Nephron progenitor cell (in vitro differentiated cells): ENCODE measurements around the gene ADAM12.

Experiments used
- DNase-seq: peaks from one replicate; pipeline ENCODE4 v3.0.0; 2021
- H3K27ac Mint-ChIP-seq: 2 replicates; pipeline ENCODE4 v1.8.0; 2021; ENCODE audit warnings: mild to moderate bottlenecking, moderate library complexity, mixed read lengths
- H3K27me3 Mint-ChIP-seq: 2 replicates; pipeline ENCODE4 v1.8.0; 2021; ENCODE audit warnings: mild to moderate bottlenecking, low read depth, mixed read lengths; ENCODE audit not compliant: poor library complexity
- H3K36me3 Mint-ChIP-seq: 2 replicates; pipeline ENCODE4 v1.8.0; 2021; ENCODE audit warnings: low read depth, mixed read lengths
- H3K4me1 Mint-ChIP-seq: 2 replicates; pipeline ENCODE4 v1.8.0; 2021; ENCODE audit warnings: mixed read lengths
- H3K4me3 Mint-ChIP-seq: 2 replicates; pipeline ENCODE4 v1.8.0; 2021; ENCODE audit warnings: mild to moderate bottlenecking, moderate library complexity, mixed read lengths
- H3K9me3 Mint-ChIP-seq: 2 replicates; pipeline ENCODE4 v1.8.0; 2021; ENCODE audit warnings: mild to moderate bottlenecking, moderate library complexity, mixed read lengths
- CTCF ChIP-seq: fragments of 200-600 bp; sonication (generic); IDR thresholded peaks from 2 replicates; pipeline ENCODE4 v1.5.0; 2021; ENCODE audit warnings: antibody characterized with exemption

ADAM12 gene

GRCh38 chr10:126312167-126312566 is 76.1 kb downstream of the ADAM12 start:
- no peak overlapping the region for H3K4me3 Mint-ChIP-seq
- H3K27me3 Mint-ChIP-seq = peaks cover 3% of the 10 kb centered on the region
- H3K4me1 Mint-ChIP-seq = no peaks in the 10 kb centered on the region
- DNase-seq = no peak
- H3K27ac Mint-ChIP-seq = no peak overlapping the region
- no peaks in the 10 kb centered on the region for H3K36me3 Mint-ChIP-seq
- peaks cover 6% of the 10 kb centered on the region for H3K9me3 Mint-ChIP-seq
- no peak for TF ChIP-seq CTCF

DNA sequence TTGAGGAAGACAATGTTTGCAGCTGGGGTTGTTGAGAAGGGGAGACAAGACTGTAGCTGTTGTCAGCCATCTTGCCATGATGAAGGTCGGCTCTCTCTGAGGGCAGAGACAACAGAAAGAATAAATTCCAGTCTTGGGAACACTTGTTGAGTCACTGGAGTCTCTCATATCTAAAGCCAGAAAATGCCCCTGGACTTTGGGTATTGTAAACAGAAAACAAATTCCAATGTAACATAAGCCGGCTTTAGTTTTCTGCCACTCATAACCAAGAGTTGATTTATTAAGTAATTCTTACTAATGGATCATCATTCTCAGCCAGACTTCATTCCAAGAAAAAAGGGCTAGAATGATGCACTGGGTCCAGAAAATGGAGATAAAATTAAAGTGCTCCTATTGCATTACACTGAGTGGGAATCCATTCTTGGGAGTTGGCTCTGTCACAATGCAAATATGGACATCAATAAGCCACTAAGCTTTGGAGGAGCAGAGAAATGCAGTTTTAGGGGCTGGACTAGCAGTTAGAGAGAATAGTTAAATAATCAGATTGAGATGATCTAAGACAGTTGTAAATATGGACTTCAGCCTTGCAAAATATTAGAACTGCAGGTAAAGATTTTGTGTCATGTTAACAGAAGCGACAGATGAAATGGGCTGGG is 78.9 kb downstream of the ADAM12 start:
- Mint-ChIP-seq H3K4me3 (no peak overlapping the region), H3K4me1 (no peaks in the 10 kb centered on the region), H3K27me3 (peaks cover 3% of the 10 kb centered on the region), H3K9me3 (peaks cover 1% of the 10 kb centered on the region), H3K36me3 (no peaks in the 10 kb centered on the region), H3K27ac (no peak overlapping the region)
- no peak for DNase-seq
- no peak for TF ChIP-seq CTCF

DNA sequence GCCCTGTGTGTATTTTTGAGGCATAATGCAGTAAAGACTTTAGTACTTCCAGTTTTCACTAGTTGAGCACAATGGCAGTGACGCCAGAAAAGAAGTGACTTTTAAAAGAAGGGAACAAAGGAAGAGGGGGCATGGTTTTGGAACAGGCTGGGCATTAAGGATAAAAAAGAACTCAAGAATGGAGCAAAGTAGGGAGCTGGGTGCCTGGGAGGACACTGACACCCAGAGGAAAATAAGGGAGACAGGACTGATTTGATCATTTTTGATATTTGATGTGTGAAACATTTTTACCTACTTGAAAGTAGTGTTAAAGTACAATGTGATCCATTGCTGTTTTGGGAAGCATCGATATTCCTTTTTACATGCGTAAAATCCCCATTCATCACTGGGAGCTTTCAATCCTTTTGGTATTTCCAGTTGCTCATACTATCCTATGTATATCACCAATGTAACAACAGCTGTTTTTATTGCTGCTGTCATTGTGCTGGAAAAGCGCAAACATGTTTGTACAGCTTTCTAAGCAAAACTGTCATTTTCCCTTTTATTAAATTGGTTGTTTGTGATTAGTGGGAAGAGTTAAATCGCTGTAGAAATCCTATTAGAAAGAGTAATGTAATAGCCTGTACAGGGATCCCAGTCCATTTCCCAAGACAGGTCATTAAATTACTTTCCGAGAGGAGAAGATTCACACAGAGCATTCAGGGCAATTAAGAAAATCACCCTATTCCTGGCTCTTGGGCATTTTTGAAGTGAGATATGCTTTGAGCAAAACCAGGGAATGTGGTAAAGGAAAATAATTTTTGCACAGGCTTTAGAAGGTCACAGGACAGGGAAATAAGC is 85.2 kb downstream of the ADAM12 start:
- peaks cover 3% of the 10 kb centered on the region for H3K36me3 Mint-ChIP-seq
- H3K27ac Mint-ChIP-seq = no peak overlapping the region
- peaks cover 17% of the 10 kb centered on the region for H3K9me3 Mint-ChIP-seq
- DNase-seq = no peak
- no peak for TF ChIP-seq CTCF
- H3K4me3 Mint-ChIP-seq = no peak overlapping the region
- H3K27me3 Mint-ChIP-seq = no peaks in the 10 kb centered on the region
- peaks cover 10% of the 10 kb centered on the region for H3K4me1 Mint-ChIP-seq

DNA sequence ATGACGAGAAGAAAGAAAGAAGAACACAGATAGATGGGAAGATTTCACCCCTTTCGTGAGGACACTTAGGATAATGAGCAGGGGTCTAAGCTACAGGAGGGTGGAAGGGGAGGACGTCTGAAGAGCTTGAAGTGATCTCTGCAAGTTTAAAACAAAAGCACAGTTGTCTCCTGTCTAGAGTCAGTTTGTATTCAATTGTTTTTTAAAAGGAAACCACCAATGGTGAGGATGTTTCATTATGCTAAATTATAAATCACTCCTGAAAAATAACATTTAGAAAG is 85.9 kb downstream of the ADAM12 start:
- Mint-ChIP-seq H3K4me3 (no peak overlapping the region), H3K9me3 (peaks cover 23% of the 10 kb centered on the region), H3K36me3 (peaks cover 8% of the 10 kb centered on the region), H3K27me3 (no peaks in the 10 kb centered on the region), H3K27ac (no peak overlapping the region), H3K4me1 (peaks cover 10% of the 10 kb centered on the region)
- DNase-seq = no peak
- no peak for TF ChIP-seq CTCF

- peaks cover 8% of the 10 kb centered on the region for H3K36me3 Mint-ChIP-seq
- peaks cover 23% of the 10 kb centered on the region for H3K9me3 Mint-ChIP-seq
- peaks cover 10% of the 10 kb centered on the region for H3K4me1 Mint-ChIP-seq
- no peak for TF ChIP-seq CTCF
- no peak overlapping the region for H3K4me3 Mint-ChIP-seq
- no peak for DNase-seq
- no peak overlapping the region for H3K27ac Mint-ChIP-seq
- H3K27me3 Mint-ChIP-seq = no peaks in the 10 kb centered on the region
These were observed 86.4 kb downstream of the ADAM12 start for GRCh38 chr10:126301701-126302475.
